GM12878 (cell line): Measurements from ENCODE around the gene KDM4C. TPM values are rescaled to one million over a fixed set of nuclear protein-coding genes. Genes with fewer than 3 reads are reported as not detected.

Source experiments
- CTCF ChIP-seq, 3 experiments: IDR thresholded peaks in 2 of 3; conservative IDR thresholded peaks in 1 of 3; 2 replicates each; pipeline ENCODE4 v1.5.1; 2011; ENCODE audit warnings: low read depth in 3 of 3, low read length in 3 of 3, mild to moderate bottlenecking in 3 of 3, control low read depth in 2 of 3, moderate library complexity in 2 of 3, inconsistent platforms in 1 of 3, mixed read lengths in 1 of 3; ENCODE audit not compliant: control insufficient read depth in 2 of 3, insufficient read depth in 1 of 3; ENCODE audit errors: extremely low read depth in 1 of 3
- E2F4 ChIP-seq: IDR thresholded peaks from 2 replicates; pipeline ENCODE4 v1.6.1; 2012; ENCODE audit warnings: low read depth, low read length, improper control_type of control experiment
- GABPA ChIP-seq: IDR thresholded peaks from 2 replicates; pipeline ENCODE4 v1.6.1; 2014; ENCODE audit warnings: antibody characterized with exemption, low read depth, mild to moderate bottlenecking, inconsistent platforms
- MEF2B ChIP-seq: fragments of 450-650 bp; IDR thresholded peaks from 2 replicates; pipeline ENCODE4 v1.6.1; 2018; ENCODE audit warnings: mild to moderate bottlenecking, moderate library complexity; ENCODE audit not compliant: partially characterized antibody, poor library complexity, severe bottlenecking
- NBN ChIP-seq: fragments of 450-650 bp; IDR thresholded peaks from 2 replicates; pipeline ENCODE4 v1.6.1; 2016
- POLR2AphosphoS5 ChIP-seq: IDR thresholded peaks from 2 replicates; pipeline ENCODE4 v1.6.1; 2011; ENCODE audit warnings: mild to moderate bottlenecking, low read length, inconsistent platforms
- SMAD1 ChIP-seq: fragments of 450-650 bp; IDR thresholded peaks from 2 replicates; pipeline ENCODE4 v1.6.1; 2018; ENCODE audit warnings: mild to moderate bottlenecking, low read depth; ENCODE audit not compliant: partially characterized antibody
- TCF12 ChIP-seq: IDR thresholded peaks from 2 replicates; pipeline ENCODE4 v1.6.1; 2011; ENCODE audit warnings: low read depth, mild to moderate bottlenecking, low read length
- WRNIP1 ChIP-seq: IDR thresholded peaks from 2 replicates; pipeline ENCODE4 v1.6.1; 2011; ENCODE audit warnings: low read depth, low read length, improper control_type of control experiment, borderline replicate concordance
- ZNF384 ChIP-seq: IDR thresholded peaks from 2 replicates; pipeline ENCODE4 v1.6.1; 2012; ENCODE audit warnings: low read depth, mild to moderate bottlenecking, low read length, improper control_type of control experiment, borderline replicate concordance
- ZNF622 ChIP-seq: fragments of 450-650 bp; IDR thresholded peaks from 2 replicates; pipeline ENCODE4 v1.6.1; 2017; ENCODE audit warnings: mild to moderate bottlenecking, inconsistent platforms
- polyA plus RNA-seq, 11 experiments: library from polyadenylated mRNA; depleted of rRNA in 4 of 11; unstranded in 6 of 11; stranded (reverse) in 5 of 11; fragments of >200 nt; fragmentation: Nextera tagmentation in 4 of 11; fragmentation: Illumina TruSeq in 1 of 11; extraction: Ambion mirVana in 4 of 11; extraction: Trizol in 1 of 11; gene quantifications; 1 replicate in 1 of 11; 2 replicates in 10 of 11; pipeline versions ENCODE4 v1.2.1 to v1.2.3, GENCODE V29; 2011 to 2016; ENCODE audit warnings: inconsistent platforms in 2 of 11, missing spikeins in 2 of 11, low read depth in 1 of 11
- total RNA-seq, 4 experiments: library from RNA; depleted of rRNA in 3 of 4; stranded (reverse); fragments of >200 nt in 3 of 4; fragmentation: Illumina TruSeq in 1 of 4; extraction: Trizol in 1 of 4; gene quantifications; 2 replicates each; pipeline versions ENCODE4 v1.2.1 to v1.2.3, GENCODE V29; 2013 to 2021

The KDM4C gene
- total and polyA plus RNA-seq, 10 of the 15 experiments (the other 5 are each of a cell fraction or from before 2014, with no cell fraction given) = 6.8 to 41.2 (median 20.1) TPM

- TF ChIP-seq CTCF (IDR thresholded peaks at IDR 0.05 in 2 of 3, conservative IDR thresholded peaks at IDR 0.05 in 1 of 3; ENCODE audit: control insufficient read depth in 2 of 3, extremely low read depth in 1 of 3, insufficient read depth in 1 of 3, low read depth in 3 of 3, low read length in 3 of 3) = no peak
- TF ChIP-seq MEF2B = no peak
- TF ChIP-seq WRNIP1 = no peak
- TF ChIP-seq SMAD1 = no peak
- no peak for TF ChIP-seq E2F4
- no peak for TF ChIP-seq ZNF622
- no peak for TF ChIP-seq GABPA
- TF ChIP-seq NBN = no peak
- no peak for TF ChIP-seq TCF12
- no peak for TF ChIP-seq ZNF384
- TF ChIP-seq POLR2AphosphoS5 = no peak
These were observed 22.4 kb upstream of the KDM4C start (continued) for GRCh38 chr9:6735422-6735821.
